ENCODE data around the gene PCNP.
"Not testable (repeated sequence)": the region's sequence is repeated elsewhere in the genome, so short reads cannot be mapped to it uniquely, and the experiment has no call there.

The PCNP gene

DNA sequence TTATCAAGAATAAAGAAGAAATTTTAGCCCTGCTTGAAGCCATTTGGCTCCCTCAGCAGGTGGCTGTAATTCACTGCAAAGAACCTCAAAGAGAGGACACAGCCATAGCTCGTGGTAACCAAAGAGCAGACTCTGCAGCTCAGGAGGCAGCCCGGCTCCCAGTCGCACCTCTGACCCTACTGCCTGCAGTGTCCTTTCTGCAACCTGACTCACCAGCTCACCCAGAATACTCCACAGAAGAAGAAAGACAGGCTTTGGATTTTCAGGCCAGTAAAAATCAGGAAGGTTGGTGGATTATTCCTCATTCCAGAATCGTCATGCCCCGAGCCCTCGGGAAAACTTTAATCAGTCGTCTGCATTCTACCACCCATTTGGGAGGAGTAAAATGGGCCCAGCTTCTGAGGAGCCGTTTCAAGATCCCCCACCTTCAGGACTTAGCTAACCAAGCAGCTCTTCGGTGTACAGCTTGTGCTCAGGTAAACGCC lies 64.3 kb downstream of the PCNP start:
- no peak overlapping the region for H3K4me3 ChIP-seq (replicated peaks; ENCODE audit: low read depth, low read length)
- no peak for DNase-seq (ENCODE audit: low read depth)

DNA sequence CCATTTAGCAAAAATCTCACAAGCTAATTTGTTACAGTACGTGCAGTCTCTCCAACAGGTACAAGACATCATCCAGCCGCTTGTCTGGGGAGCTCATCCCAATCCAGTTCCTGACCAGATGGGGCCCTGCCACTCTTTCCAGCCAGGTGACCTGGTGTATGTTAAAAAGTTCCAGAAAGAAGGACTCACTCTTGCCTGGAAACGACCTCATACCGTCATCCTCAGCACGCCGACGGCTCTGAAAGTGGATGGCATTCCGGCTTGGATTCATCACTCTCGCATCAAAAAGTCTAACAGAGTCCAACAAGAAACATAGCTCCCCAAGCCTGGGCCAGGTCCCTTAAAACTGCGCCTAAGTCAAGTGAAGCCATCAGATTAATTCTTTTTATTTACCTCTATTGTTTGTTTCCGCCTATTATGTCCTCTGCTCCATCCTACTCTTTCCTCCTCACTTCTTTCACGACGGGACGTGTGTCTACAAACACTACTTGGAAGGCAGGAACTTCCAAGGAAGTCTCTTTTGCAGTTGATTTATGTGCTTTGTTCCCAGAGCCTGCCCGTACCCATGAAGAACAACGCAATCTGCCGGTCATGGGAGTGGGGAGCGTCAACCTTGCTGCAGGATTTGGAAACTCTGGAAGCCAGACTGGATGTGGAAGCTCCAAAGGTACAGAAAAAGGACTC lies 65.4 kb downstream of the PCNP start:
- no peak for DNase-seq (ENCODE audit: low read depth)
- H3K4me3 ChIP-seq (replicated peaks; ENCODE audit: low read depth, low read length), result no peak overlapping the region
- no peak for TF ChIP-seq CTCF (IDR thresholded peaks at IDR 0.05; ENCODE audit: low read length, missing control alignments)

More for the DNA sequence above, 64.3 kb downstream of the PCNP start:
- TF ChIP-seq CTCF (IDR thresholded peaks at IDR 0.05; ENCODE audit: low read length, missing control alignments), result no peak

DNA sequence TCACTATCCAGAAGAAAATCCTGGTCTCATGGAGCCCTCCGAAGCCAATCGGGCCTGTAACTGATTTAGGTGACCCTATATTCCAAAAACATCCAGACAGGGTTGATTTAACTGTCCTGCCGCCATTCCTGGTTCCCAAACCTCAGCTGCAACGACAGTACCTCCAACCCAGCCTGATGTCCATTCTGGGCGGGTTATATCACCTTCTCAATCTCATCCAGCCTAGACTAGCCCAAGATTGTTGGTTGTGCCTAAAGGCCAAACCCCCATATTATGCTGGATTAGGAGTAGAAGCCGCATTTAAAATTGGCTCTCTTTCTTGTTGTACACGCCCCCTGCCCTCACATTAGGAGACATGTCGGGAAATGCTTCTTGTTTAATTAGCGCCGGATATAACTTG lies 66.3 kb downstream of the PCNP start:
- no peak for TF ChIP-seq CTCF (IDR thresholded peaks at IDR 0.05; ENCODE audit: low read length, missing control alignments)
- no peak for DNase-seq (ENCODE audit: low read depth)
- H3K4me3 ChIP-seq (replicated peaks; ENCODE audit: low read depth, low read length), result no peak overlapping the region

DNA sequence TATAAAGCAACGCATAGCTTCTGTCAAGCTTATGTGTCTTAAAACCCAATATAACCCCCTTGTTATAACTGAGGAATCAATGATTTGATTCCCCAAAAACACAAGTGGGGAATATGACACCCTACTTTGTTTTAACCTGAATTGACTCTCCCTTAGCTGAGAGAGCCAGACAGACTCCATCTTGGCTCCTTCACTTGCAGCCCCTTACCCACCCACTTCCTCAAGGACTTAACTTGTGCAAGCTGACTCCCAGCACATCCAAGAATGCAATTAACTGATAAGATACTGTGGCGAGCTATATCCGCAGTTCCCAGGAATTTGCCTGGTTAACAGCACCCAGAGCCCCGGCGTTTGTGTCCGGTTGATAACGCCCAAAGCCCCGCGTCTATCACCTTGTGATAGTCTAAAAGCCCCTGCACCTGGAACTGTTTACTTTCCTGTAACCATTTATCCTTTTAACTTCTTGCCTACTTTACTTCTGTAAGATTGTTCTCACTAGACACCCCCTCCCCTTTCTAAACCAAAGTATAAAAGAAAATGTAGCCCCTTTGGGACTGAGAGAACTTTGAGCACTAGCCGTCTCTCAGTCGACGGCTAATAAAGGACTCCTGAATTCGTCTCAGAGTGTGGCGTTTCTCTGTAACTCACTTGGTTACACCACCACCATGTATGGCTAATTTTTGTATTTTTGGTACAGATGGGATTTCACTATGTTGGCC lies 67.6 kb downstream of the PCNP start:
- not testable (repeated sequence) for H3K4me3 ChIP-seq (replicated peaks; ENCODE audit: low read depth, low read length); DNase-seq (ENCODE audit: low read depth)

GRCh38 chr3:101642441-101642840 lies 68.5 kb downstream of the PCNP start:
- no peak overlapping the region for H3K4me3 ChIP-seq (replicated peaks; ENCODE audit: low read depth, low read length)
- TF ChIP-seq CTCF (IDR thresholded peaks at IDR 0.05; ENCODE audit: low read length, missing control alignments), result no peak
- DNase-seq (ENCODE audit: low read depth), result no peak

GRCh38 chr3:101643009-101643844 lies 69.2 kb downstream of the PCNP start:
- TF ChIP-seq CTCF (IDR thresholded peaks at IDR 0.05; ENCODE audit: low read length, missing control alignments), result no peak
- no peak overlapping the region for H3K4me3 ChIP-seq (replicated peaks; ENCODE audit: low read depth, low read length)
- DNase-seq (ENCODE audit: low read depth), result no peak

All from fibroblast of pulmonary artery (primary cell).